ENCODE measurements around the gene DCAF15.

Gene DCAF15

GRCh38 chr19:13981021-13981420 is 28.7 kb downstream of the DCAF15 start:
- TF ChIP-seq CTCF (conservative IDR thresholded peaks at IDR 0.05; ENCODE audit: control insufficient read depth, insufficient read depth, low read depth, low read length), result no peak
- no peak for DNase-seq (ENCODE audit: low read depth)
- H3K4me3 ChIP-seq (ENCODE audit: control insufficient read depth, low read depth, low read length), result no peak overlapping the region

- TF ChIP-seq CTCF (conservative IDR thresholded peaks at IDR 0.05; ENCODE audit: control insufficient read depth, insufficient read depth, low read depth, low read length), result no peak
- no peak for DNase-seq (ENCODE audit: low read depth)
- no peak overlapping the region for H3K4me3 ChIP-seq (ENCODE audit: control insufficient read depth, low read depth, low read length)
These were observed 29.2 kb downstream of the DCAF15 start for GRCh38 chr19:13981467-13981866.

- no peak overlapping the region for H3K4me3 ChIP-seq (ENCODE audit: control insufficient read depth, low read depth, low read length)
- TF ChIP-seq CTCF (conservative IDR thresholded peaks at IDR 0.05; ENCODE audit: control insufficient read depth, insufficient read depth, low read depth, low read length), result no peak
- no peak for DNase-seq (ENCODE audit: low read depth)
These were observed 29.7 kb downstream of the DCAF15 start for GRCh38 chr19:13981988-13982501.

- no peak for DNase-seq (ENCODE audit: low read depth)
- no peak overlapping the region for H3K4me3 ChIP-seq (ENCODE audit: control insufficient read depth, low read depth, low read length)
- TF ChIP-seq CTCF (conservative IDR thresholded peaks at IDR 0.05; ENCODE audit: control insufficient read depth, insufficient read depth, low read depth, low read length), result no peak
These were observed 30.5 kb downstream of the DCAF15 start for GRCh38 chr19:13982773-13983172.

- H3K4me3 ChIP-seq (ENCODE audit: control insufficient read depth, low read depth, low read length), result no peak overlapping the region
- no peak for TF ChIP-seq CTCF (conservative IDR thresholded peaks at IDR 0.05; ENCODE audit: control insufficient read depth, insufficient read depth, low read depth, low read length)
- no peak for DNase-seq (ENCODE audit: low read depth)
These were observed 31.0 kb downstream of the DCAF15 start for GRCh38 chr19:13983213-13983889.

GRCh38 chr19:13984186-13984585 is 31.9 kb downstream of the DCAF15 start:
- no peak for DNase-seq (ENCODE audit: low read depth)
- no peak for TF ChIP-seq CTCF (conservative IDR thresholded peaks at IDR 0.05; ENCODE audit: control insufficient read depth, insufficient read depth, low read depth, low read length)
- no peak overlapping the region for H3K4me3 ChIP-seq (ENCODE audit: control insufficient read depth, low read depth, low read length)

Data from fibroblast of mammary gland (primary cell).